ENCODE measurements around the gene DNHD1.

DNA sequence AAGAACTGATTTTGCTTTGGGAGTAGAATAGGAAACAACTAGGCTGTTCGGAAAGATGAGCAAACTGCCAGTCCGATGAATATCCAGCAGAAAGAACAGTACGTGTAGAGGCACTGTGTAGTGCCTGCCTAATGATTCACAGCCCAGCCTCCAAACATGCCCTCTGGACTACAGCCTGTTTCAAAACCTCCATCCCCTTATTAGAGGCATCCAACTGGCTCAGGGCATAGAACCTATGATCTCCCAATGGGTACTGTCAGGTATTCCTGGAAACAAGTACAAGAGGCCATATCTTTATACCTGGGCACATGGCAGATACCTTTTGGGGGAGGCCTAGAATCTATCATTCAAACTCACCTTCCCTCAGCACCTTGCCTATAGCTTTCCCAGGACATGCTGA lies 101.5 kb downstream of the DNHD1 start:
- TF ChIP-seq, protein P1, sequence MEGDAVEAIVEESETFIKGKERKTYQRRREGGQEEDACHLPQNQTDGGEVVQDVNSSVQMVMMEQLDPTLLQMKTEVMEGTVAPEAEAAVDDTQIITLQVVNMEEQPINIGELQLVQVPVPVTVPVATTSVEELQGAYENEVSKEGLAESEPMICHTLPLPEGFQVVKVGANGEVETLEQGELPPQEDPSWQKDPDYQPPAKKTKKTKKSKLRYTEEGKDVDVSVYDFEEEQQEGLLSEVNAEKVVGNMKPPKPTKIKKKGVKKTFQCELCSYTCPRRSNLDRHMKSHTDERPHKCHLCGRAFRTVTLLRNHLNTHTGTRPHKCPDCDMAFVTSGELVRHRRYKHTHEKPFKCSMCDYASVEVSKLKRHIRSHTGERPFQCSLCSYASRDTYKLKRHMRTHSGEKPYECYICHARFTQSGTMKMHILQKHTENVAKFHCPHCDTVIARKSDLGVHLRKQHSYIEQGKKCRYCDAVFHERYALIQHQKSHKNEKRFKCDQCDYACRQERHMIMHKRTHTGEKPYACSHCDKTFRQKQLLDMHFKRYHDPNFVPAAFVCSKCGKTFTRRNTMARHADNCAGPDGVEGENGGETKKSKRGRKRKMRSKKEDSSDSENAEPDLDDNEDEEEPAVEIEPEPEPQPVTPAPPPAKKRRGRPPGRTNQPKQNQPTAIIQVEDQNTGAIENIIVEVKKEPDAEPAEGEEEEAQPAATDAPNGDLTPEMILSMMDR (IDR thresholded peaks at IDR 0.05; ENCODE audit: insufficient read depth, low read length, poor library complexity, severe bottlenecking), result no peak
- TF ChIP-seq EZH2phosphoT487 (conservative IDR thresholded peaks at IDR 0.05; ENCODE audit: low read length), result no peak

All from SU-DHL-6 (cell line).